MCF 10A (cell line): ENCODE data around the gene RHBDD1. TPM values are rescaled to one million over a fixed set of nuclear protein-coding genes. Genes with fewer than 3 reads are reported as not detected.

ENCODE experiments used
- BruUV-seq: library from RNA; stranded (reverse); fragments of 400-500 nt; replicated peaks from 2 replicates; lab custom pipeline; 2021; lab: Mats Ljungman, UMichigan
- CTCF ChIA-PET: fragments of 300-600 bp; sonication (Branson Sonifier 250); formaldehyde crosslinking; extraction: SDS; loops from one replicate; lab custom pipeline; 2021; ENCODE audit warnings: antibody characterized with exemption, inconsistent platforms; lab: Yijun Ruan, JAX
- POLR2A ChIA-PET: fragments of 300-600, 350-650 bp; sonication (Branson Sonifier 250); formaldehyde crosslinking; extraction: SDS; loops from one replicate; lab custom pipeline; 2020; ENCODE audit warnings: antibody characterized with exemption, inconsistent platforms; lab: Yijun Ruan, JAX
- DNase-seq: peaks from one replicate; pipeline ENCODE4 v3.0.0-alpha.2; 2018; ENCODE audit not compliant: unreplicated experiment
- H3K27ac Mint-ChIP-seq: one replicate; pipeline ENCODE4 v1.8.0; 2022; ENCODE audit warnings: mild to moderate bottlenecking, low read depth, mixed read lengths; ENCODE audit not compliant: unreplicated experiment
- H3K27me3 Mint-ChIP-seq: one replicate; pipeline ENCODE4 v1.8.0; 2022; ENCODE audit warnings: mixed read lengths; ENCODE audit not compliant: insufficient read depth, unreplicated experiment
- H3K36me3 Mint-ChIP-seq: one replicate; pipeline ENCODE4 v1.8.0; 2022; ENCODE audit warnings: mild to moderate bottlenecking, moderate library complexity, mixed read lengths; ENCODE audit not compliant: insufficient read depth, unreplicated experiment
- H3K4me1 Mint-ChIP-seq: one replicate; pipeline ENCODE4 v1.8.0; 2022; ENCODE audit warnings: mixed read lengths; ENCODE audit not compliant: insufficient read depth, unreplicated experiment
- H3K4me3 Mint-ChIP-seq: one replicate; pipeline ENCODE4 v1.8.0; 2022; ENCODE audit warnings: mild to moderate bottlenecking, moderate library complexity, mixed read lengths; ENCODE audit not compliant: unreplicated experiment
- H3K9me3 Mint-ChIP-seq: one replicate; pipeline ENCODE4 v1.8.0; 2022; ENCODE audit warnings: mixed read lengths; ENCODE audit not compliant: unreplicated experiment
- intact Hi-C: fragments of 100-400 bp; cut with micrococcal nuclease; formaldehyde crosslinking; loops from 2 replicates; pipeline ENCODE4 v1.14.1; 2022
- total RNA-seq: library from RNA; stranded (reverse); gene quantifications from 2 replicates; pipeline ENCODE4 v1.2.3, GENCODE V29; 2022
- TF ChIP-seq, protein P1 (sequence below): fragments of 200-600 bp; IDR thresholded peaks from one replicate; pipeline ENCODE4 v1.8.0; 2022; ENCODE audit warnings: antibody characterized with exemption, mild to moderate bottlenecking; ENCODE audit not compliant: unreplicated experiment

The RHBDD1 gene
- total RNA-seq, 1 experiment from 2014 or later = 76.0 TPM

DNA sequence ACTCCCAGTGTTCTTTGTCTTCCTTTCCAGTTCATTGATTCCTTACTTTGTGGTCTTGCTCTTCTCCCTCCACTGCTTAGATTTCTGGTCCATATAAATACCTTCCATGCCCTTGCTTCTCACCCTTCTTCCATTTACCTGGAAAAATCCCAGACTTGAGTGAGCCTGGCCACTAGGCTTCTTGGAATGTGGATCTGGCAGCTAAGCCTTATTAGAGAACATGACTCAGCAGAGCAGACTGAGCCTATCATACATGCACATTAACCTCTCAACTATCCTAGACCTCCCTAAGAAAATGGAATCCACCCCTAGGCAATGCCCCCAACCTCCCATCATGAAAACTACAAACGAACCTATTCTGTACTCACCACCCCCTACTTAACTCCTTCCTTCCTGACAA lies 127.7 kb downstream of the RHBDD1 start:
- peak; percentile 36 for DNase-seq
- ChIA-PET CTCF (interaction anchor here (1.0 to 1.1 kb wide), 3 partner anchors 12 to 1074 kb away, joined by 3 to 4 read pairs (median 3); no protein-coding TSS in a partner anchor), POLR2A (interaction anchor here (1.0 kb wide), 1 partner anchor 128 kb away, joined by 3 read pairs; the partner anchor contains the start of gene RHBDD1)
- H3K27me3 Mint-ChIP-seq = no peaks in the 10 kb centered on the region
- no peak overlapping the region for H3K4me3 Mint-ChIP-seq
- H3K4me1 Mint-ChIP-seq = no peaks in the 10 kb centered on the region
- intact Hi-C loops = no loop called here
- H3K36me3 Mint-ChIP-seq = no peaks in the 10 kb centered on the region
- no peaks in the 10 kb centered on the region for H3K9me3 Mint-ChIP-seq
- no TSS peak for BruUV-seq
- TF ChIP-seq, protein P1, sequence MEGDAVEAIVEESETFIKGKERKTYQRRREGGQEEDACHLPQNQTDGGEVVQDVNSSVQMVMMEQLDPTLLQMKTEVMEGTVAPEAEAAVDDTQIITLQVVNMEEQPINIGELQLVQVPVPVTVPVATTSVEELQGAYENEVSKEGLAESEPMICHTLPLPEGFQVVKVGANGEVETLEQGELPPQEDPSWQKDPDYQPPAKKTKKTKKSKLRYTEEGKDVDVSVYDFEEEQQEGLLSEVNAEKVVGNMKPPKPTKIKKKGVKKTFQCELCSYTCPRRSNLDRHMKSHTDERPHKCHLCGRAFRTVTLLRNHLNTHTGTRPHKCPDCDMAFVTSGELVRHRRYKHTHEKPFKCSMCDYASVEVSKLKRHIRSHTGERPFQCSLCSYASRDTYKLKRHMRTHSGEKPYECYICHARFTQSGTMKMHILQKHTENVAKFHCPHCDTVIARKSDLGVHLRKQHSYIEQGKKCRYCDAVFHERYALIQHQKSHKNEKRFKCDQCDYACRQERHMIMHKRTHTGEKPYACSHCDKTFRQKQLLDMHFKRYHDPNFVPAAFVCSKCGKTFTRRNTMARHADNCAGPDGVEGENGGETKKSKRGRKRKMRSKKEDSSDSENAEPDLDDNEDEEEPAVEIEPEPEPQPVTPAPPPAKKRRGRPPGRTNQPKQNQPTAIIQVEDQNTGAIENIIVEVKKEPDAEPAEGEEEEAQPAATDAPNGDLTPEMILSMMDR = no peak
- no peak overlapping the region for H3K27ac Mint-ChIP-seq

DNA sequence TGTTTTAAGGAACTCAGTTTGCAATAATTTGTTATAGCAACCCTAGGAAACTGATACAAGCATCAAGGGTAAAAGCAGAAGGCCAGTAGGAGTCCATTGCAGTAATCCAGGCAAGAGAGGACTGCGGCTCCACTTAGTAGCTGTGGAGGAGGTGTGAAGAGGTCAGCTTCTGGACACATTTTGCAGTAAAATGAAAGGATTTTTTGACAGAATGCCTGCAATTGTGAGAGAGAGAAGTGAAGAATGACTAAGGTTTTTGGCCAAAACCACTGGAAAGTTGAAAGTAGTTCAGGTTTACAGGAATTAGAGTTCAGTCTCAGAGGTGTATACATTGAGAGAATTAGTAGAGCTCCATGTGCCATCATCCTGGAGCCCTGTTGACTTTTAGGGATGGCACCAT lies 129.5 kb downstream of the RHBDD1 start:
- ChIA-PET POLR2A (interaction anchor here (0.6 kb wide), 1 partner anchor 10 kb away, joined by 3 read pairs; no protein-coding TSS in a partner anchor), CTCF (no interaction called here)
- Mint-ChIP-seq H3K27me3 (no peaks in the 10 kb centered on the region), H3K4me3 (no peak overlapping the region), H3K36me3 (no peaks in the 10 kb centered on the region), H3K4me1 (no peaks in the 10 kb centered on the region), H3K27ac (no peak overlapping the region), H3K9me3 (no peaks in the 10 kb centered on the region)
- TF ChIP-seq, protein P1 = no peak
- intact Hi-C loops = no loop called here
- BruUV-seq = no TSS peak
- no peak for DNase-seq

DNA sequence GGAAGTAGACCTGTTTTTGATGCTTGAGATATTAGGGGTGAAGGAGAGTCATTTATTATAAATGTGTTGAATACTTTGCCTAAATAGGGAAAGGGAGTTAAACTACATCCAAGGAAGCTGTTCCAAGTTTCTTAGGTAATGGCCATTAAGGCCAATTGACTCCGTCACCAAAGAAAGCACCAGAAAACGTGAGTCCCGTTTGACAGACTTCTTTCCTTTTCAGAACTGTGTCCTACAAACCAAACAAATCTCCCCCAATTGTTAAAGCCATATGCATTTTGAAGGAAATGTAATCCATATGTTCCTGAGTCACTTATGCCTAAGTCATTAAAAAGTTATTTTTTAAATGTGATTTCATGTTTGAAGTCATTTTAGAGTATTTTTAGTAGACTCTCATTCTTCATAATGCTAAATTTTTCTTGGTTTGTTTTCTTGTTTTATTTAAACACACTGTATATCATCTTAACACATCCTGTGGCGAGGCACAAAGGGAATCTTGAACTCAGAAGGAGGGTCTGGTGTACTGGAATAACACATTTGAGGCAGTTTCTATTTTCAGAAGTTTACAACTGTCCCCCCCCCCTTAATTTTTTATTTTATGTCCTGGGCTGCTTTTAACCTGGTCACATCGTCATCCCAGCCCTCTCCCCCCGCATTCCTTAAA lies 133.7 kb downstream of the RHBDD1 start:
- intact Hi-C loops = no loop called here
- POLR2A ChIA-PET = no interaction called here
- no peak overlapping the region for H3K27ac Mint-ChIP-seq
- CTCF ChIA-PET = no interaction called here
- H3K36me3 Mint-ChIP-seq = no peaks in the 10 kb centered on the region
- H3K4me1 Mint-ChIP-seq = no peaks in the 10 kb centered on the region
- no peak for DNase-seq
- H3K9me3 Mint-ChIP-seq = no peaks in the 10 kb centered on the region
- H3K27me3 Mint-ChIP-seq = no peaks in the 10 kb centered on the region
- H3K4me3 Mint-ChIP-seq = no peak overlapping the region
- TF ChIP-seq, protein P1 = no peak
- no TSS peak for BruUV-seq

DNA sequence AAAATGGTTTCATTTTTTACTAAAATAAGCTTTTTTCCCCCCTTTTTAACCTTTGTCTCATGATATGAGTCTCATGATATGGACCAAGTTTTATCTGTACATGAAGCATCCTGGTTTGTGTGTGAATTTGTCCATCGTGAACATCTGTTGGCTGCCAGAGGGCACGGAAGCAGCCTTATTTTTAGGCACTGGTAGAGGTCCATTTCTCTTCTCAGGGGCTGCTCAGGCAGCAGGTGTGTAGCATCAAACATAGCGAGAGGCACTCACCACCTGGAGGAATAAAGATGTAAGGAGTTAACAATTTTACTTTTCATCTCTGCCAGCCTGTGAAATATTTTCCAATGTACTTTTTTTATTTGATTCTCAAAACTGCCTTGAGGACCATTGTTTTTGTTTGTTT lies 134.5 kb downstream of the RHBDD1 start:
- TF ChIP-seq, protein P1 = no peak
- BruUV-seq = no TSS peak

More for the DNA sequence above, 134.5 kb downstream of the RHBDD1 start:
- Mint-ChIP-seq H3K9me3 (no peaks in the 10 kb centered on the region), H3K27me3 (no peaks in the 10 kb centered on the region), H3K36me3 (no peaks in the 10 kb centered on the region), H3K4me3 (no peak overlapping the region), H3K27ac (no peak overlapping the region), H3K4me1 (no peaks in the 10 kb centered on the region)
- no peak for DNase-seq
- ChIA-PET CTCF (interaction anchor here (0.6 kb wide), 1 partner anchor 1198 kb away, joined by 3 read pairs; no protein-coding TSS in a partner anchor), POLR2A (no interaction called here)
- intact Hi-C loops = no loop called here
